Endothelial cell of umbilical vein (primary cell): Measurements from ENCODE around the gene LAX1.

ENCODE experiments used
- CTCF ChIP-seq, 2 donors: IDR thresholded peaks; 1 replicate in 1 of 2; 2 replicates in 1 of 2; pipeline ENCODE4 v1.5.1; 2011; ENCODE audit warnings: low read length in 2 of 2, mild to moderate bottlenecking in 2 of 2, moderate library complexity in 2 of 2, control low read depth in 1 of 2, inconsistent platforms in 1 of 2, low read depth in 1 of 2; ENCODE audit not compliant: insufficient read depth in 1 of 2; ENCODE audit errors: extremely low read depth in 1 of 2
- EZH2 ChIP-seq: IDR thresholded peaks from 2 replicates; pipeline ENCODE4 v1.6.1; 2012; ENCODE audit warnings: borderline replicate concordance, low read depth, mild to moderate bottlenecking, moderate library complexity, low read length, inconsistent platforms; ENCODE audit not compliant: severe bottlenecking
- MYC ChIP-seq: IDR thresholded peaks from one replicate; pipeline ENCODE4 v1.6.1; 2011; ENCODE audit warnings: mild to moderate bottlenecking, low read depth, low read length

- TF ChIP-seq CTCF (IDR thresholded peaks at IDR 0.05; ENCODE audit: extremely low read depth in 1 of 2, insufficient read depth in 1 of 2, low read depth in 1 of 2, low read length in 2 of 2) (no peak), EZH2 (no peak), MYC (no peak)
These were observed 42.2 kb downstream of the LAX1 start for GRCh38 chr1:203807196-203807595.
